Limb (tissue), 2 donors: ENCODE measurements around the gene ALX4.

Experiments used
- DNase-seq, 2 donors: peaks; one replicate each; pipeline ENCODE4 v3.0.0-alpha.2; 2016; ENCODE audit errors: extremely low spot score in 2 of 2

ALX4 gene

DNA sequence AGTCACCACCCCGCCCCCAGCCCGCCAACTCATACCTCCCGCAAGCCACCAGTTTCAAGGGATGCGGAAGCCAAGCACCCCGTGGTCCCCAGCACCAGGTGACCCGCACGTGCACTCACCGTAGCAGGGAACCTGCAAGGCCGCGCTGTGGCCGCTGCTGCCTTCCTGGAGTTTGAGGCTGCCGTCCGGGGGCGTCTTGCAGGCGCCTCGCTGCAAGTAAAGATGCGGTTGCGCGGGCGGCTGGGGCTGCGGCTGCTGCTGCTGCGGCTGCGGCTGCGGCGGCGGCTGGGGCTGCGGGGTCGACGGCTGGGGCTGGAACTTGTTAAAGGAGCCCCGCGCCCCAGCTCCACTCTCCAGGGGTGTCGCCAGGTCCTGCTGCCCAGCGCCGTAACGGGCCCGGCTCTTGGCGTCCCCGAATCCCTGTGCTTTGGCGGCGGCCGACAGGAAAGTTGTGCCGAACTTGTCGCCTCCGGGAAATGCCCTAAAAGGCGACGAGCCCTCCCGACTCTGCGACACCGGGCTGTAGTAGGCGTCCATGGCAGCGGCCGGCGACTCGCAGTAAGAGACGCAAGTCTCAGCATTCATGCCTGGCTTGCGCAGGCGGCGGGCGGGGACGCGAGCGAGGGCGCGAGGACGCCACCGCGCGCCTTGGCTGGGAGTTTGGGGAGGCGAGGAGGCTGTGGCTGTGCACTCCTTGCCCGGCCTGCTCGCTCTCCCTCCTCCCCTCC, at the start of gene ALX4:
Gene ALX4, minus strand, starts transcription at position 662 of the 728 bp plus-strand sequence. Its CDS starts 77 bp downstream, at position 585.
- peak; percentile 58 to 77 for DNase-seq

GRCh38 chr11:44359162-44359561, 49.2 kb upstream of the ALX4 start:
- peak; percentile 23 to 70 for DNase-seq

DNA sequence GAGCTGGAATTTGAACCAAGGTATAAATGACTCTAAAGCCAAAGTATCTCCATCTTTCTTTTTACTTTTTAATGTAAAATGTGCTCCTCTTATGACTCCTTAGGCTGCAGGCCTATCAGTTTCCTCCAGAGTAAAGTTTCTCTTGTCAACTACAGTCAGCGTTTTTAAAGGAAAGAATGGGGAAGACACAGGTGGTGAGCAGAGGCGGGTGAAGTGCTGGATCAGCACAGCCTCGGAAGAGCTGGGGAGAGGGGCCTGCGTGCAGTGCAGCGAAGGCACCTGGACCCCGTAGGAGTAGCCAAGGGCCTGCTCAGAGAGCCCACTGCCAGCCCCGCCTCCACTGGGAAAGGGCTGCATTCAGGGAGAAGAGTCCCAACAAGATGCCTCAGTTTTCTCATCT, 48.8 kb upstream of the ALX4 start:
- no peak for DNase-seq

GRCh38 chr11:44357711-44358110, 47.8 kb upstream of the ALX4 start:
- no peak for DNase-seq

- DNase-seq: no peak
Observed at GRCh38 chr11:44356351-44356750, 46.4 kb upstream of the ALX4 start.

DNA sequence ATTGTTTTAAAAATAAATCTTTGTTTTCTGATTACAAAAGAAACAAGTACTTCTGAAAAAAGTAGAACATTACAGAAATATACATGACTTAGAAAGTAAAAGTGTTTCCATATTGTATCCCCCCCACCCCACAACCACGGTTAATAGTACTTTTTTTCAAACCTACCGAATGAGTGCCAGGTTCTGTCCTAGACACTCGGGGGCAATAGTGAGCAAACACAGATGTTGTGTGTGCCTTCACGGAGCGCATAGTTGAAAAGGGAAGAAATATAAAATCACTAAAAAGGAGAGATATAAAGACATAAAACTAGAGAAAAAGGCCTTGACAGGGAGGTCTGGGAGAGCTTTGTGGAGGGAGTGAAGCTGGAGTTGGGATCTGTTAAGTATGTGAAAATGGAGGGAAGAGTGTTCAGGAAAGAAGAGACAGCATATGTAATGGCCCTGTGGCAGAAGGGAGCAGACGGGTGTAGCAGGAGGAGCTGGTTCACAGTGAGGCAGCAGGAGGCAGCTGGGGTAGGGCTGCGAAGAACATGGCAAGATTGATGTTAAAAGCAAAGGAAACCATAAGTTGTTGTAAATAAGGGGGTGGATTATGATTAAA, 42.1 kb upstream of the ALX4 start:
- DNase-seq: no peak

DNA sequence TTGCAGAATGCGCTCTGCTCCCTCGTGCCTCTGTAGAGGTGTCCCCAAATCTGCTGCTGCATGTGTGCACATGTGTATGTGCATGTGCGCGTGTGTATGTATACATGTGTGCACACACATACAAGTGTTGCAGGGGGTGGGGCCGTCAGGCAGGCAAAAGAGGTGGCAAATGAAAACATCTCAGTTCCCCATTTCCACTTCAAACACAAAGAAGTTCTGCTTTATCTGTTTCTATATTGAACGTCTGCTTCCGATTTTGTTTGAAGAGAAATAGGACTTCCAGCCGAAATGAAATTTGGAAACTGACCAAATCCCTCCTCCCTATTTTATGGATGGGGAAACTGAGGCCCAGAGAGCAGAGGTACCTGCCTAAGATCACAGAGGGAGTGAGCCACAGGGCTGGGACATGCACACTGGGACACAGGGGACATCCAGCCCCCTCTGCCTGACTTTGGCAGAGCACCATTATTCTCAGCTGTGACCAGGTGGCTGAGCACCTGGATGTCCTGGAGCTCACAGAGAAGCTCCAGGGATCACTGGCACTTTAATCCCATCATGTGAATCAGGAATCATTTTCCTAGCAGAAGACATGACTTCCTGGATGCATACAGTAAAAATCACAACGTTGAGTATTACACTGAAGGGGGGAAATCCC, 41.2 kb upstream of the ALX4 start:
- no peak for DNase-seq

DNA sequence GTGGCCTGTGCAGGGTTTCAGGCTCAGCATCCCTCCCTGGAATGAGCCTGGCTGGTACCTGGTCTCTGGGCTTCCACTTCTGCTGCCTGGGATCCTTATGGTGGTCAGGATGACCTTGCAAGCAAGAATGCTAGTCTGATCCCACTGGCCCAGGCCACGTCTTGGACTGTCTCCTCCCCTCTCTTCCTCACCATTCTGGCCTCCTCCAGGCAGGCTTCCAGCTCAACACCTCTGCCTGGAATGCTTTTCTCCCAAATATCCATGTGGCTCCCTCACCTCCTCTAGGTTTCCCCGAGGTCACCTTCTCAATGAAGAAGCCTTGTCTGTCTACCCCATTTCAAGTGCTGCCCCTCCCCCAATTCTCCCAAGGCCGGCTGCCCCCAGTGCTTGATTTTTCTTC, 39.4 kb upstream of the ALX4 start:
- DNase-seq: no peak

GRCh38 chr11:44348721-44349120, 38.8 kb upstream of the ALX4 start:
- no peak for DNase-seq

- no peak for DNase-seq
Observed at GRCh38 chr11:44348114-44348513, 38.2 kb upstream of the ALX4 start.

GRCh38 chr11:44347538-44347937, 37.6 kb upstream of the ALX4 start:
- no peak for DNase-seq

- no peak for DNase-seq
Observed at GRCh38 chr11:44346983-44347382, 37.0 kb upstream of the ALX4 start.

- no peak for DNase-seq
Observed at GRCh38 chr11:44345781-44346180, 35.8 kb upstream of the ALX4 start.

- DNase-seq: no peak
Observed at GRCh38 chr11:44344921-44345320, 35.0 kb upstream of the ALX4 start.

GRCh38 chr11:44344423-44344820, 34.5 kb upstream of the ALX4 start:
- DNase-seq: no peak

DNA sequence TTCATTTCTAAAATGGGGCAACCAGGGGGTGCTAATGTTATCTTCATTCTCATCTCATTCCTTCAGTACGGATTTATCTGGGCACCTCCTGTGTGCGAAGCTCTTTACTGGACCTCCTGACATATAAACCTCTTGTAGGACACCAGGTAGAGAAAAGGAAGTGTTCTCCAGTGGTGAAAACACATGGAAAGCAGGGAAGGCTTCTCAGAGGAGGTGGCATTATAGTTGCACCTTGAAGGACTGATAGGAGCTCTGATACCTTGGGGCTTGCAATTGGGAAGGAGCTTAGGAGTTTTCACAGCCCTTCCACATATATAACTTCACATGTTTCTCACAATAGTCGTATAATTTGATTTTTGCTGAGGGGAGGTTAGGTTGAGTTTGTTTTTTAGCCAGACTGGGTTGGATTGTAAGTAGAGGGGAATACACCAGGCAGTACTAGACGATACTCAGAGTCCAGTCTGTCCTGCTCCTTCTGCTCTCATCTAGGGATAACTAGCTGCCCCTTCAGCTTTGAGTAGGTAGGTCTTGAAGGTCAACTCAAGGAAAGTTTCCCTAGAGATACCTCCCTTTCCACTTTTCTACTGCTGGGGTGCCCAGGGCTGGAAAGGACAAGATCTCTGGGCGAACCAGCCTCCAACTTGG, 34.0 kb upstream of the ALX4 start:
- DNase-seq: no peak

DNA sequence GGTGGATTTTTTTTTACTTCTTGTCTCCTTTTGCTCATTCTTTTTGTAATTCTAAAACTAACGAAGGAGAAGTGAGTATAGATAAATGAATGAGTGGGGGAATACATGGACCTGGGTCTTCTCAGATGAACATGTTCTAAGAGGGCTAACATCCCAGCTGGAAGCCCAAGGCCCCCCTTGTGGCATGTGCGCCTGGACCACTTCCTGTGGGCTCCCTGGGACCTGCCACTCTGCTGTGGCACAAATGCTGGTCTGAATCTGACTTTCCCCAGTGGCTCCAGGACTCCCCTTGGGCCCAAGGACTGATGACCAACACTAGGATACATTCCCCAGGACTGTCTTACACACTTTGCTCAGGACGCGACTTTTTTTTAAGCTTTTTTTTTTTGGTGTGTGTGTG, 32.7 kb upstream of the ALX4 start:
- no peak for DNase-seq

DNA sequence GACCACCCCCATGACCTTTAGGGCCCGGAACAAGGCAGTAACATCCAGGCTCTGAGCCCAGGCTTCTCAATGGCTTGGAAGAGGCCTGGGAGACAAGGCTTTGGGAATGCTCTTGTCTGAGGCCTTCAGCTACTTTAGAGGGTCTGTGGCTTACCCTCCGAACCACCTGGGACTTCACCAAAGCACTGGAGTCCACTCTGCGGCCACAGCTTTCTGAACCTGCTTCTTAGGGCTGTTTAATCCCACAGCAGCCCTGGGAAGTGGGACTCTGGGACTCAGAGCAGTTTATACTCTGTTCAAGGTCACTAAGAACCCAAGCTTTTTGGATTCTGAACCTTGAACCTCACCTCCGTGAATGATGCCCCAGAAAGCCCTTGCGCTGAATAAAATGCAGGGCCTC, 30.7 kb upstream of the ALX4 start:
- DNase-seq: no peak

- no peak for DNase-seq
Observed at GRCh38 chr11:44339530-44339883, 29.6 kb upstream of the ALX4 start.

DNA sequence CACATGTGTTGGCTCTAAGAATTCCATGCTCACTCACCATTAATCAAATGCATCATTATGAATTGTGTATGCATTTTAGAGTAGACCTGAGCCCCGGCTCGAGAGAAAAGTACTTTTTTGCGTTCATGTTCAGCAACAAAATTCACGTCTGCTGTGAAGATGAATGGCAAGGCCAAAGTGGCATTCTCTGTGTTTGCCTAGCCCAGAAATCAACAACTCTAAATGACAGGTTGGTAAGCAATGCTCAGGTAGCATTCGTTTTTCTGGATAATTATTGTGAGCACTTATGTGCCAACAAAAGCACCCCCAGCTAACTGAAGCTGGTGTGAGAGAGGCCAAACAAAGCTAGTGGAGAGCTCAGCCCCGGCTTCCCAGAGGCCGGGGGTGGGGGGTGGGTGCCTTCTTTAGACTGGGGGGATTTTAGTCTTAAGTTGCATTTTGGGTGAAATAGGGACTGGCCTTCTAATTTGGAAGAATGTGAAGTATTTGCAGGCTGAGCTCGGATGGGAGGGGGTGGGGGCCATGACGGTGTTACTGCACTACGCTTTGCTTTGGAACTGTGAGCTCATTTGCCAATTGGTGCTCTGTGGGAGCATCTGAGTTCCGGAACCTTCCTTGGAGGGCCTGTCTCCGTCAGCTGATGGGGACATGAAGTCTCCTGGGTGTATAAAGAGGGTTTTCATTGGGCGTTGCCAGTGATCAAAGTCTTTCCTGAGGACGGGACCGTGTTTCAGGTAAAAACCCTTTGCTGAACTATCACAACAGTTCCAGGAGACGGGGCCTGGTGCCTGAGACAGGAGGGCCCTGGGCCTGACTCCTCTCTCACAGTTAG, 29.0 kb upstream of the ALX4 start:
- no peak for DNase-seq

- no peak for DNase-seq
Observed at GRCh38 chr11:44338026-44338425, 28.1 kb upstream of the ALX4 start.

DNA sequence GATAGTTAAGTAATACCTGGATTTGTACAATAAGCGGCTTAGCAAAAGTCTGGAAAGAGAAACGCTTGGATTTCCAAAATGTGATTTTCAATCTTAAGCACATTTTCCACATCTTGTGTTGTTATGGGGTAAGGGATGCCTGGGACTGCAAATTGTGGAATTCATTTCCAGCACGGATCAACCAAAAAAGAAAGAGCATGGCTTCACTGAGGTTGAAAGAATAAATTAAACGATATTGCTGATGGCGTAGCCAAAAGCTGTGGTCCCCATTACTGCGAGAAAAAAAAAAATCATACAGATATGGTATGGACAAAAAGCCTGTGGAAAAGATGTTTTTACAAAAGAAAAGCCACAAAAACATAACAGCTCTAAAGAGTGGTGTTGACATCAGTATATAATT, 26.0 kb upstream of the ALX4 start:
- no peak for DNase-seq
